Ectodermal cell (in vitro differentiated cells): Measurements from ENCODE around the gene ERC2.

Experiments
- H3K27ac ChIP-seq: 2 replicates; pipeline ENCODE4 v1.7.0; 2013; ENCODE audit warnings: mild to moderate bottlenecking, low read depth, low read length; ENCODE audit not compliant: insufficient read depth, poor library complexity, severe bottlenecking
- H3K27me3 ChIP-seq: 2 replicates; pipeline ENCODE4 v1.7.0; 2013; ENCODE audit warnings: mild to moderate bottlenecking, low read length; ENCODE audit not compliant: insufficient read depth, control insufficient read depth, poor library complexity, severe bottlenecking
- H3K36me3 ChIP-seq: one replicate; pipeline ENCODE4 v1.7.0; 2013; ENCODE audit warnings: low read length; ENCODE audit not compliant: control insufficient read depth, insufficient read depth
- H3K4me1 ChIP-seq: one replicate; pipeline ENCODE4 v1.7.0; 2013; ENCODE audit warnings: low read length; ENCODE audit not compliant: control insufficient read depth, insufficient read depth
- H3K4me3 ChIP-seq: 2 replicates; pipeline ENCODE4 v1.7.0; 2013; ENCODE audit warnings: low read depth, low read length, control low read depth; ENCODE audit not compliant: insufficient read depth
- H3K9me3 ChIP-seq: 2 replicates; pipeline ENCODE4 v1.7.0; 2013; ENCODE audit warnings: mild to moderate bottlenecking, low read length, moderate library complexity; ENCODE audit not compliant: control insufficient read depth
- WGBS, 2 experiments: methylation state at CpG; one replicate each; pipeline ENCODE4 v1.1.7; 2013; ENCODE audit warnings: missing lambda C conversion rate in 2 of 2; 5-methylcytosine and 5-hydroxymethylcytosine counted together

Gene ERC2

GRCh38 chr3:55721716-55722484 is 746.4 kb downstream of the ERC2 start:
- Histone ChIP-seq H3K4me1 (peaks cover 9% of the 10 kb centered on the region), H3K36me3 (no peaks in the 10 kb centered on the region), H3K27me3 (no peaks in the 10 kb centered on the region), H3K9me3 (no peaks in the 10 kb centered on the region), H3K27ac (no peak overlapping the region), H3K4me3 (no peak overlapping the region)
- WGBS, 2 experiments: 69 to 76% methylated on average over 4 to 5 of the region's 5 CpGs

GRCh38 chr3:55720614-55721013 is 747.7 kb downstream of the ERC2 start:
- no peaks in the 10 kb centered on the region for H3K9me3 ChIP-seq
- H3K36me3 ChIP-seq: no peaks in the 10 kb centered on the region
- peaks cover 4% of the 10 kb centered on the region for H3K4me1 ChIP-seq
- H3K27me3 ChIP-seq: no peaks in the 10 kb centered on the region
- no peak overlapping the region for H3K4me3 ChIP-seq
- no peak overlapping the region for H3K27ac ChIP-seq

- H3K36me3 ChIP-seq: no peaks in the 10 kb centered on the region
- H3K4me1 ChIP-seq: peaks cover 4% of the 10 kb centered on the region
- H3K27me3 ChIP-seq: no peaks in the 10 kb centered on the region
- no peaks in the 10 kb centered on the region for H3K9me3 ChIP-seq
- H3K27ac ChIP-seq: no peak overlapping the region
- H3K4me3 ChIP-seq: no peak overlapping the region
Measured at GRCh38 chr3:55719508-55719907, 748.8 kb downstream of the ERC2 start.

GRCh38 chr3:55719006-55719405 is 749.3 kb downstream of the ERC2 start:
- Histone ChIP-seq H3K27ac (no peak overlapping the region), H3K36me3 (no peaks in the 10 kb centered on the region), H3K27me3 (no peaks in the 10 kb centered on the region), H3K4me1 (peaks cover 4% of the 10 kb centered on the region), H3K4me3 (no peak overlapping the region), H3K9me3 (no peaks in the 10 kb centered on the region)
- 89 to 90% methylated on average over 3 of the region's 3 CpGs for WGBS, 2 experiments

GRCh38 chr3:55718521-55718921 is 749.7 kb downstream of the ERC2 start:
- WGBS, 2 experiments: 85 to 89% methylated on average over 1 of the region's 1 CpG
- peaks cover 4% of the 10 kb centered on the region for H3K4me1 ChIP-seq
- no peak overlapping the region for H3K4me3 ChIP-seq
- H3K9me3 ChIP-seq: no peaks in the 10 kb centered on the region
- H3K27me3 ChIP-seq: no peaks in the 10 kb centered on the region
- H3K36me3 ChIP-seq: no peaks in the 10 kb centered on the region
- H3K27ac ChIP-seq: no peak overlapping the region

GRCh38 chr3:55718074-55718473 is 750.2 kb downstream of the ERC2 start:
- H3K27ac ChIP-seq: no peak overlapping the region
- no peak overlapping the region for H3K4me3 ChIP-seq
- 92 to 93% methylated on average over 4 of the region's 4 CpGs for WGBS, 2 experiments
- peaks cover 4% of the 10 kb centered on the region for H3K4me1 ChIP-seq
- H3K9me3 ChIP-seq: no peaks in the 10 kb centered on the region
- no peaks in the 10 kb centered on the region for H3K27me3 ChIP-seq
- no peaks in the 10 kb centered on the region for H3K36me3 ChIP-seq

GRCh38 chr3:55717481-55717880 is 750.8 kb downstream of the ERC2 start:
- Histone ChIP-seq H3K36me3 (no peaks in the 10 kb centered on the region), H3K27ac (no peak overlapping the region), H3K4me1 (peaks cover 4% of the 10 kb centered on the region), H3K4me3 (no peak overlapping the region), H3K9me3 (no peaks in the 10 kb centered on the region), H3K27me3 (no peaks in the 10 kb centered on the region)
- 90 to 97% methylated on average over 5 of the region's 5 CpGs for WGBS, 2 experiments

GRCh38 chr3:55716611-55717225 is 751.5 kb downstream of the ERC2 start:
- Histone ChIP-seq H3K4me3 (no peak overlapping the region), H3K27me3 (no peaks in the 10 kb centered on the region), H3K27ac (no peak overlapping the region), H3K9me3 (no peaks in the 10 kb centered on the region), H3K4me1 (peaks cover 4% of the 10 kb centered on the region), H3K36me3 (no peaks in the 10 kb centered on the region)
- 91 to 94% methylated on average over 2 of the region's 2 CpGs for WGBS, 2 experiments

- Histone ChIP-seq H3K27me3 (no peaks in the 10 kb centered on the region), H3K9me3 (no peaks in the 10 kb centered on the region), H3K36me3 (no peaks in the 10 kb centered on the region), H3K4me3 (no peak overlapping the region), H3K4me1 (peaks cover 4% of the 10 kb centered on the region), H3K27ac (no peak overlapping the region)
Measured at GRCh38 chr3:55716044-55716443, 752.2 kb downstream of the ERC2 start.

GRCh38 chr3:55714057-55714456 is 754.2 kb downstream of the ERC2 start:
- Histone ChIP-seq H3K27me3 (no peaks in the 10 kb centered on the region), H3K27ac (no peak overlapping the region), H3K4me3 (no peak overlapping the region), H3K9me3 (no peaks in the 10 kb centered on the region), H3K4me1 (peaks cover 4% of the 10 kb centered on the region), H3K36me3 (no peaks in the 10 kb centered on the region)
